Activated CD4-positive, alpha-beta T cell treated with anti-CD3 and anti-CD28 coated beads, Interleukin-10, Interleukin-2, amounts not matched to agents 100 ng/mL and 50 ng/mL, durations not matched to agents 16 hours and 8 hours (primary cell): ENCODE data around the gene XRCC2.

Experiments used
- DNase-seq: peaks from one replicate; pipeline ENCODE4 v3.0.0-alpha.2; 2020

XRCC2 gene

DNA sequence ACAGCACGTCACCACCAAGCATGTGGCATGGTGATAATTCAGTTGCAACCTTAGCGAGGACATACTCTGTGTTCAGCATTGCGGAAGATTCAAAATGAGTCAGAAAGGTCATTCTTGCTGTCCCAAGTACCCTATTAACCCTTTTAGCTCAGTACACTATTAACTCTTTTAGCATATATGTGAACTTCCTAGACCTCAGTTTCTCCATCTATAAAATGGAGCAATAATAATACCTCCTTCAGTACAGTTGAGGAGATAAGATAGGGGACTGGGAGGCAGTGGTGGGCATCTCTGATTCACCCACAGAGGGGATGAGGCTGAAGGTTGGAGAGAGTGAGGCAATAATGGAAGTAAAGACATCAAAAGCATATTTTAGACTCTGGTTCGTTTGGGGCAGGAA is 67.3 kb downstream of the XRCC2 start:
- DNase-seq: no peak

DNA sequence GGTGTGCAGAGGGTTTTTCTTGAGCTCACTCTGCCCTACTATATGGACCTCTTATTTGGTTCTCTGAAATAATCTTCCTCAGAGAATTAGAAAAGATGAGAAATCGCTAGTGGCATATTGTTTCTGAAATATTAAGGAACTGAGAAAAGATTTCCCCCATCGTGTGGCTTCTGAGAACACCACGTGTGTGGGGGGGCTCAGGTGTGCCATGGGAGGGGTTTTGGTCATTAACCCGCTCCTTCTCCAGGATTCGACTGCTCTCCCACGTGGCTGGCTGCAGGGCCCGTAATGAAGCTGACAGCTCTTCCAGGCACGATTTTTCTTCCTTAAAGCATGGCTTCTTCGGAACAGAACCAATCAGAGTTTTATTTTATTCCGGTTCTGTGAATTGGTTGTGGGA is 67.7 kb downstream of the XRCC2 start:
- no peak for DNase-seq

DNA sequence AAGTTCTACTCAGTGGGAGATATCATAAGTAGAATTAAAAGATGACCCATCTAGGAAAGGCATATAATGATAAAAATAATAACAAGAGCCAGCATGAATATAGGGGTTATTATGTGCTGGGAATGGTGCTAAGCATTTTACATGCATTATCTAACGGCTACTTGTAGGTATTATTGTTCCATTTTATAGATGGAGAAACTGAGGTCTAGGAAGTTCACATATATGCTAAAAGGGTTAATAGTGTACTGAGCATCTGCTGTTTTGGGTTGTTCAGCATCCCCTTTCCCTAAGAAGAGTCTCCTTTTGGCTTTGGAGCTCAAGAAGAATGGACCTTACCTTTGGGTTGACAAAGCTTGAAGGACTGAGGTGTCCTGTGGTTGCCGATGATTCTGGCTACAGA is 68.9 kb downstream of the XRCC2 start:
- DNase-seq: no peak

DNA sequence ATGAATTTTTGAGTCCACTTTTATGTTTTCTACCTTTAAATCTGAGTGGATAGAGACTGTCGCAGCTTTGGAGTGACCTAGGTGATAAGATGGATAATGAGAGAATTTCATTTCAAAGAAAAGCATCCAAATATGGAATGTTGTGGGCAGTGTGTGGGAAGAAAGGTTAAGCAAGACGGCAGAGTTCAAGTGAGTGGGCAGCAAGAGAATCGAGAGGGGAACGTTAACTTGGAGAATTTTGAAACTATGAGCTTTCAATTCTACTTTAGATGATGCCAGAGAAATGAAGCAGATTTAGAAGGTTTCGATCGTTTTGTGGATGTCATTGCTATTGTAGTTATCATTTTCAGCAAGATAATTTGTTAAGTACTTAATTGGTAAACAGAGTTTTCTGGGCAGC is 73.0 kb downstream of the XRCC2 start:
- no peak for DNase-seq

DNA sequence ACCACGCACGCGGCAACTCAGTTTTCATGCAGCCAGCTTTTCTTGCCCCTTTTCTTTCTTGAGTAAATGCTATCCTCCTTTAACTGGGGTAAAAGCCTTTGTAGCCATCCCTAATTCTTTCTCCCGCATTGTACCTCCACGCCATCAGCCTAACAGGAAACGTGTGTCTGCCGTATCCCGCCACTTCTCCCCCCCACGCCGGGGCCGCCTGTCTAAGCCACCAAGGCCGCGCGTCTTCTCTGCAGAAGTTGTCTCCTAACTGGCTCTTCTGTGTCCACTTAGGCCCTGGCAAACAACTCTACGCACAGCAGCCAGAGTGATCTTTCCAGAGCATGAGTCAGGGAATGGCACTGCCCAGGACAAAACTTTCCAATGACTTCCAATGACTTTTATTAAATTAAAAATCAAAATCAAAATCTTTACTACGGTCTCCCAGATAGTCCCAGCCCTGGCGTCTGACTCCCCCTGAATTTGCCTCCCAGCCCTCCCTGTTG is 74.6 kb downstream of the XRCC2 start:
- no peak for DNase-seq

DNA sequence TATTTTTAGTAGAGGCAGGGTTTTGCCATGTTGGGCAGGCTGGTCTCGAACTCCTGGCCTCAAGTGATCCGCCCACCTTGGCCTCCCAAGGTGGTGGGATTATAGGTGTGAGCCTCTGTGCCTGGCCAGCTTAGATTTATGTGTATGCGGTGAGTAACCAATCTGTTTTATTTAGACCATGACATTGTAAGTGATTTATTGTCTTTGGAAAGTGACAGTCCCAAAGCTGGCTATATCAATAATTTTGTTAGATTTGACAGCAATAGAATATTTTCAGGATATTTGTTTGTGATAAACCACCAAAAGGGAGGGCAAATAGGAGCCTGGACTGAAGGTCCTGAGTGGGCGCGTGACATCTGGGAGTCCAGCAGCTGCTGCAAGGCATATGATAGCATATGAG is 75.7 kb downstream of the XRCC2 start:
- DNase-seq: no peak

DNA sequence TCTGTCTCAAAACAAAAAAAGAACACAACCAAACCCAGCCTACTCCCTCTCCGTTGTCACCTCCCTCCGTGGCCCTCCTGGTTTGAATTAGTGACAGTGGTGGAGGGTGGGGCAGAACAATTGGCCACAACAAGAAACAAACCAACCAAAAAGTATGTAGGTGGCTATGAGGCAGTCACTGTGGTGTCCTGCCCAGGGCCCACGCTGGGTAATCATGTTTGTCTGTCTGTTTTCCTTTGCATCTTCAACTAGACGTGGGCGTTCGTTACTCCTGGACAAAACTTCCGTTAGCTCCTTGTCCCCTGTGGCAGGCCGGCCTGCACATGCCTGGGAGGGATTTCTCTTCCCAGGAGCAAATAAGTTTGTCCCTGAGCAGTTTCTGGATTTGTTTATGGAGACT is 78.4 kb downstream of the XRCC2 start:
- DNase-seq: no peak

DNA sequence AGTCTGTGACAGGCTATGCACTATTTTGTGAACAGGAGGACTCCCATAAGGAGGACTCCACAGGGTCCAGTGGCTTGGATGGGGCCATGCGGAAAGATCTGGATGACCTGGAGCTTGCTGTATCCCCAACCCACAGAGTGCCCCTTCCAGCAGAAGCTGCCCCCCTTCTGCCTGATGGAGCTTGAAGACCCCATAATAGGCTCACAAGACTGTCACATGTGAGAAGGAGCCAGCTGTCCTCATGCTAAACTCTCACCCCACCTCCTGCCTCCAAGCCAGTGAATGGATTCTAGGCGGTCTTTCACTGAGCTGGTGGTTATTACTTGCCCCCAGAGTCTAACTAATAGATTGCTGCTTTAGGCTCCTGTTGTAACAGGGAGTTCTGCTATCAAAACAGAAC is 79.1 kb downstream of the XRCC2 start:
- DNase-seq: no peak
